PC-3 (cell line): Measurements from ENCODE around the gene CHRM4.

Experiments used
- CTCF ChIP-seq: fragments of 300-600 bp; sonication (generic); conservative IDR thresholded peaks from 2 replicates; pipeline ENCODE4 v1.5.1; 2017; ENCODE audit warnings: antibody characterized with exemption, low read depth, mild to moderate bottlenecking, low read length
- EZH2 ChIP-seq: fragments of 300-600 bp; sonication (generic); IDR thresholded peaks from one replicate; pipeline ENCODE4 v1.6.1; 2017; ENCODE audit warnings: antibody characterized with exemption, mild to moderate bottlenecking, low read length; ENCODE audit not compliant: unreplicated experiment
- EZH2phosphoT487 ChIP-seq: fragments of 300-600 bp; sonication (generic); IDR thresholded peaks from 2 replicates; pipeline ENCODE4 v1.6.1; 2018; ENCODE audit warnings: mild to moderate bottlenecking, antibody characterized with exemption, low read length, borderline replicate concordance

- TF ChIP-seq CTCF = no peak
- no peak for TF ChIP-seq EZH2
- no peak for TF ChIP-seq EZH2phosphoT487
Measured at GRCh38 chr11:46414466-46414796, 22.9 kb upstream of the CHRM4 start.
